NCI-H748 (cell line): ENCODE measurements around the gene ADCY1.

Experiments
- DNase-seq: peaks from one replicate; lab custom pipeline; 2025; ENCODE audit not compliant: unreplicated experiment; lab: John Stamatoyannopoulos, UW

Gene ADCY1

DNA sequence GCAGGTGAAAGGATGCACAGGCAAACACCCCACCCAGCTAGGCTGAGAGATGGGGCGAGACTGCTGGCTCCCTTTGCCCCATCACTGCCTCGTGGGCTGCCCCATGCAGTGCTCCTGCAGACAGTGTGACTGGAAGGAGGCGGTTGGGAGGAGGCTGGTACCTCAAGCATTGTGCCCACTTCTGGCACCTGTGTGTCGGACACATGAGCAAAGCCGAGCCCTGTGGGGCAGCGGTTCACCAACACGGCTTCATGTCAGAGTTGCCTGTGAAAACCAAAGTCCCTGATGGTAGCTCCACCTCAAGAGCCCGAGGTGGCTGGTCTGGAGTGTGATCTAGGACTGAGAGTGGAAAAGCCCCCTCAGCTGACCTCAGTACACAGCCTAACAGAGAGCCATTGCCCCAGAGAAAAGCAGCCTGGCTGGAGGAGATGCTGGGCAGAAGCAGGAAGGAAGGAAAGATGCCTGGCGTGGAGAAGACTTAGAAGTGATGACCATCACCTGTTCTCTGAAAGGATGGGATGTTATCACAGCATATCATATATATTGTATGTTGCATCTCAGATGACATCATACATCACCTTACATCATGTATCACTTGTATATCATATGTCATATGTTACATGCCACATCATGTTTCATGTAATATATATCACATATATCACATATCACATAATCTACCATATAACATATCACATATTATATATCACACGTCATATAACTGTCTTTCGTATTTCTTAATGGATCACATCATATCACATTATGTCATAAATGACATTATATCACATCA is 75.6 kb downstream of the ADCY1 start:
- DNase-seq, result no peak

DNA sequence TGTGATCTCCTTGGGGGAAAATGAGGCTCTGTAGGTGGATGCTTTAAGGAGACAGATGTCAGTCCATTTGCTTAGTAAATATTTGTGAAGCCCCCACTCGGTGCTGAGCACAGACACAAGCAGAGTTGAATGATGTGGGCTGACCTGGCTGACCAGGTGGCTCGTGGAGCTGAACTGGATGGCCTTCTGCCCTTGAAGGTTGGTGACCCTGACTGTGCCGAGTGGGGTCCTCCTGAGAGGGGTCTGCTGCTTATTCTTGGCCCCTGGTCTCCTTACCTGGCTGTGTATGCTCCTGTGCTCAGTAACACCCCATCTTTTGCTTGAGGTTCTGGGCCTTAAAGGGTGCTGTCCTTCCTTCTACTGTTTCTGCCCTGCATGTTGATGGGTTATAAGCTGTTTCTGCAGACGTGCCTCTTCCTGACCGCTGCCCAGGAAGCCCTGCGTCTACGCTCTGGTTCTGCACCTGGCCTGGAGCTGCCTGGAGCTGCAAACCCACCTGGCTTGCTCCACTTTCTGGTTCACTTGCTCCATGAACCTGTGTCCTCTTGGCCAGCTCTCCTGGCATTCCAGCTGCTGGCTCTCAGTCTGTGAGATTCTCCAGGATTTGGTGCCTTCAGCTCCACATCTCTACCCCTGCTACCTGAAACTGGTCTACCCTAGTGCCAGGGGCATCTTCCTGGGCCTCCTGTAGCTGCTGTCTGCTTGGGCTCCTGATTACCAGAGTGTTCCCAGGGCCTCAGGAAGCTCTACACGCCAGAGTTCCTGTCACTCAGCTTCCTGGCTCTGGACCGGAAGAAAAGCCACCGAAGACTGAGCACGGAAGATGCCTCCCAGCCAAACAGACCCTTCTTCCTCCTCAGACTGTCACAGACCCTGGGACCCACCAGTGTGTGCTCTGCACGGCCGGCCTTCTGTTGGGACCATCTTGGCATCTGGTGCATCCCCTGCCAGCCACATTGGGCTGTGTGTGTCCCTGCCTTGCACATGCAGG is 76.5 kb downstream of the ADCY1 start:
- no peak for DNase-seq

DNA sequence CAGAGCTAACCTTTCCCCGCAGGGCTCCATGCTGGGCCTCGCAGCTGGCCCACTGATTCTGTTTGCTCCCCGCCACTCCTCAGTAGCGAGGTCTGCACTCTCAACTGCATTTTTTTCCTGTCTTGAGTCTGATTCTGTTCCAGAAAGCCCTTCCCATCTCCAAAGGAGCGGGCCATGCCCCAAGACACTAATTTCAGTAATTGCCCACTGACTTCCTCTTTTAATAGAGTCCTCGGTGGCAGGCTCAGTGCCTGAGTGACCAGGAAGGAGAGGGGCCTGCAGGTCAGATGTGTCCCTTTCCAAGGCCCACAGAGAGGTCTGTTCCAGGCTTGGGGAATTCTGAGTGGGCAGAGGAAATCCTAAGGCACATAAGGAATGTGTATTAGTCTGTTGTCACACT is 77.4 kb downstream of the ADCY1 start:
- DNase-seq, result no peak

DNA sequence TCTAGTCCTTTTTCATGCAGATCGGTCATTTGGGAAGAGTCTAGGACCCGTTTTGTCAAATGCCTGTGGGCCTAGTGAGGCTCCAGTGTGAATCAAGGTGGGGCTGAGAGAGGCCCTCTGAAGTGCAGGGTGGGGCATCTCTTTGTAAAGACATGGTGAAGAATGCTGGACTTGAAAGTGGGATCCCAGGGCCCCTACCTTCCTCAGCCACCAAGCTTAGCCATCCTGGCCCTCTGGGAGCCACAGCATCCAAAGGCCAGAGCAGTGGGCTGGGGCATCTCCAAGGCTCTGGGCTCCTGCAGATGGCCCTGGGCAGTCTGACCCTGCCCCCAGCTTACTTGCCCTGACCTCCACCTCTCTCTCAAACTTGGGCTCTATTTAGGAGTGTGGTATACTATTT is 78.5 kb downstream of the ADCY1 start:
- no peak for DNase-seq

DNA sequence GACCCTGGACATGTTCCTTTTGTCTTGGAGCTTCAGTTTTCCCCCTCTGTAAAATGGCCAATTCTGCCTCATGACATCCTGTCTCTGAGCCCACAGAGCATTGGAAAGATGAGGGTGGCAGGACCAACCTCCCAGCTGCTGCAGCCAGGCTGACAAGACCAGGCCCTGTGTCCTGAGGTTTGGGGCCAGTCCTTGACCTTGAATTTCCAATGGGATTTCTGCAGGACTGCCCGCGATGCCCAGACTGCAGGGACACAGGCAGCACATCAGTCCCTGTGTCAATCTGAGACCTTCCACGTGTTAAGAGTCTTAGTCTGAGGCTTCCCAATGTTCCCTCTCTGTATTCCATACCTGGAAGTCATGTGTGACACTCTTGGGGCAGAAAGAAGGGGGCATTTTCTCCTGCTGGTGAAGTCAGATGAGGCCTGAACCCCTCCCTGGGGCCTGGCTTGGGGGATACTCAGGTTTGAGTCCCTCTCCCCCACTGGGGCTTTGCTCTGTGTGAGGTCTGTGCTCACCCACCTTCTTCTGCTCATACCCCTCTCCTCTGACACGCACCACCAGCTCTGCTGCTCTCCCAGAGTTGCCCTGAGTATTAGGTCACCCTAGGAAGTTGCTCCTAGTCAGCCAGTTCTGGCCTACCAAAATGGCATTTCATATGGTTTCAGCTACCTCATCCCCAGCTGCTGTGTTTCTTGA is 79.2 kb downstream of the ADCY1 start:
- no peak for DNase-seq

DNA sequence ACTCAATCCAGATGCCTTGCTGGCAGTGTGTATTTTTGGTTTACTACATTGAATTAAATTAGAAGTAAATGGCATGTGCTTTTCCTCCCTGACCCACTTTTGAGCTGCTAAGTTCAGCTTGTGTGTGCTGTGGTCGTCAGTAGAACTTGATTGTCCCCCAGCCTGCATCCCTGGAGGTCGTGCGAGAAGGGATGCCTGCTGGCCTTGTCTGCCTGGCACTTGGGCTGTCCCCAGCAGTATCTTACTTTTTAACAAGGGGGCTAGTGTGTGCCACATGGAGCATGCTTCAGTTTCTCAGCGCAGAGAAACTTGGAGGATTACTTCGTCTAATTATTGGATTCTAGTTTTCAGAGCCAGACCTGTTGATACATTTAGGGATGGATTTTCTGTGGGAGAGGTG is 80.2 kb downstream of the ADCY1 start:
- DNase-seq, result no peak

DNA sequence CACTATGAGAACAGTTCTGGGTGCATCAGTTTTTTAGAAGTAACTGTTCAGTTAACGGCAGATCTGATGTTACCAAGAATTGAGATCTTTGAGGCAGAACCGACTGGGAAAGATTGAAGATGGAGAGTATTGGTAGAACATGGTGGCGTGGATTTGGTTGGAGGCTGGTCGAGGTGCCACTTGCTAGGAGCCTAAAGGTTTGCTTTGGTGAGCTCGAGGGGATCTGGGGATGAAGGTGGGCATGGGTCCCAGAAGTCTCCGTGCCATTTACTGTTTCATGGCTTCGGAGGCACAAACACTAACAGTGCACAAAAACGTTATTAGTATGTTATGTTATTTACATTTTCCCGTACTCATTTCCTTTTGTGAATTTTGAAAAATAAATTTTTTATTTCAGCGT is 81.4 kb downstream of the ADCY1 start:
- DNase-seq, result no peak

DNA sequence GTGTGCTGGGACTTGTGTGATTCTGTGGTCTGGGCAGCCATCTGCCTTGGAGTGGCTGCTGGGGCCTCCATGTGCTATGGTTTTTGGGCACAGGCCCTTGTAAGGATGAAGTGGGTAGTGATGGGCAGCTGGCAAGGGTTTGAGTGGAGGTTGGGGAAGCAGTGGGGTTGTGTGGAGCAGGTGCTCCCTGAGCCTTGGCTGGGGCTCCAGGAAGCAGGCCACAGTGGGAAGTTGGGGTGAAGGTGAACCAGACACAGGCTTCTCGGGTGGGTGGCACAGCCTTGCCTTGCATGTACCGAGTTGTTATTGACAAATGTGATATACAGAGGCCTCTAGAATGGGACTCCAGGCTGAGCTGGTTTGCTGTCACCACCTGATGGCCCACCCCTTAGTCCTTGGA is 82.3 kb downstream of the ADCY1 start:
- no peak for DNase-seq

DNA sequence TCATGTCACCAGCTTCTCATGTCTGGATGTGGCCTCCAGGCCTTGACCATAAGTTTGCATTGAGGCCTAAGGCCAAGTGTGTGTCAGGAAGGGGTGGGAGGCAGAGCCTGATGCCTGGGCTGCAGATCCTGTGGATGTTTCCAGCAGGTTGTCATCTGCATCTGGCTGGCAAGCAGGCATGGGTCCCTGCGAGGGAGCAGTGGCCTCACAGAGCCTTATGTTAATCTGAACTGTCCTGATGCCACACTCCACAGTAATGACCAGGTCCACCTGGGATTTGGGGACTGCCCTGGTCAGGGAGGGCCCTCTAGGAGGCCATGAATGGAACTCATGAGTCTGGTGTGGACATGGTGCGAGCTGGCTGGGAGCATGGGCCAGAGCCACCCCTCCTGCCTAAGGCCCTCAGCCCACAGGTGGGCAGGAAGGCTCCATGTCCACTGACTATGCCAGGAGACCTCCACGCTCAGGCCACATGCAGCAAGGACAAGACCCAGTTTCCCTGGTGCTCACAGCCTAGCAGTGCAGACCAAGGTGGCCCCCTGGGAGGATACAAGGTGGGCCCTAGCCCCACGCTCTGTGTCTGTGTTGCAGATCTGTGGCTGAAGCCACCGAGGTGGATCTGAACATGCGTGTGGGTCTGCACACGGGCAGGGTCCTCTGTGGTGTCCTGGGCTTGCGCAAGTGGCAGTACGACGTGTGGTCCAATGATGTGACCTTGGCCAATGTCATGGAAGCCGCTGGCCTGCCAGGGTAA is 83.1 kb downstream of the ADCY1 start:
- no peak for DNase-seq

DNA sequence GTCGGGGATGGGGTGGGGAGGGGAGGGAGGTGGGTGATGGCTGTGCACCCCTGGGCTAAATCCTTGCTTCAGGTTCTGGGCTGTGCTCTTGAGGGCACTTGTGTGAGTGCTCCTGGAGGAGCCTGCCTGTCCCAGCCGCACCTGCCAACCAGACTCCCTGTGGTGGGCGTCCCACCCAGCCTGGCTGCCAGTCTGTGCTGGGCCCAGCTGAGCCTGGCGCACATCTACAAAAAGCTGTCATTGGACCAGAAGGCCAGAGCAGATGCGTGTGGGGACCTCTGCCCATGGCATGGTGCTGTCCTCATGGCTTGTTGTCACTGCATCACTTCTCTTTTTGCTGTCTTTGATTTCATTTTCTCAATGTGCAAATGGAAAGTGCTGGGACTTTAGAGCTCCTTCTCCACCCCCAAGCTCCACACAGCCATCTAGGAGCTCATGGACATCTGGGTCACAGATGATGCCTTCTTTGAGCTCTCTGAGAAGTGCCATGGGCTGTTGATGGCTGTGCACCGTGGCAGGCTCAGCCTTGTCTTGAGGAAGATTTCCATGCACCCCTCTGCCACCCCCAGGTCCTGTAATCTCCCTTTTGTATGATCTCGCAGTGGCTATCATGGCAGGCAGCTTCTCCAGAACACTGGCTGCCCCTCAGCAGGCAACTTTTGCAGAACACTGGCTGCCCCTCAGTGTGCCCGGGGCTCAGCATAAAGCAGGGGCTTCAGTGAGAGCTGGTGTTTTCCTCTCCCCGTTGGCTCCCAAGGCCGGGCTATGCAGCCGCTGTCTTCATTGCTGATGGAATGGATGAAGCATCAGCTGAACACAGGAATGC is 83.9 kb downstream of the ADCY1 start:
- DNase-seq, result no peak

DNA sequence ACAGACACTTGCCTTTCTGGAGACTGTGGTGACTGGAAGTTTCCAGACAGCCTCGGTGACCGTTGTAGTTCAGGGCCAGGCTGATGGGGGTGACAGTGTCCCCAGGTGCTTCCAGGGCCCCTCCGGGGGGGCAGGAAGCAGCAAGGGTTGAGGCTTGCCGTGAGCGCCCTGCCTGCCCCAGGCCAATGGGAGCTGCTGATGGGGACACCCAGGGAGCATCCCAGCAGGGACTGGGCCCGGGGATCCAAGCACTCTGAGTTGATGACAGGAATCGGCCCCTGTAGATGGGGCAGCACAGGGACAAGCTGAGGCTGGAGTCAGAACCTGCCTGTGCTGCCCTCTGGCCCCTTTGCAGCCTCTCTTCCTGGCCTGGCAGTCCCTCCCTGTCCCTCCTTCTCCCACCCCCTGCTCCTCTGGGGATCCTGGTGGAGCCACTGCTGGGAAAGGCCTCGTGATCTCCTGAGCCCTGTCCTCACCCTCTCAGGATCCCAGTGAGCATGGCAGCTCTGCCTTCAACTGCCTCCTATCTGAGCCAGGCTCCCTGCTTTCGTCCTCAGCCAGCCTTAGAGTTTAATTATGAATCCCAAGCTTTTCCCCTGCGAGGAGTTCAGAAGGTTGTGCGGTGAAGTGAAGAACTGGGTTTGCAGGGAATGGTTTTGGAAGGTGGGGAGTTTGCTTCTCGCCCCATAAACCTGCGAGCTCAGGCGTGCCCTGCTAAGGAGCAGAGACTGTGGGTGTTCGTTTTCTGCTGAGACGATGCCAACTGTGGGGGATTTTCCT is 84.7 kb downstream of the ADCY1 start:
- no peak for DNase-seq

DNA sequence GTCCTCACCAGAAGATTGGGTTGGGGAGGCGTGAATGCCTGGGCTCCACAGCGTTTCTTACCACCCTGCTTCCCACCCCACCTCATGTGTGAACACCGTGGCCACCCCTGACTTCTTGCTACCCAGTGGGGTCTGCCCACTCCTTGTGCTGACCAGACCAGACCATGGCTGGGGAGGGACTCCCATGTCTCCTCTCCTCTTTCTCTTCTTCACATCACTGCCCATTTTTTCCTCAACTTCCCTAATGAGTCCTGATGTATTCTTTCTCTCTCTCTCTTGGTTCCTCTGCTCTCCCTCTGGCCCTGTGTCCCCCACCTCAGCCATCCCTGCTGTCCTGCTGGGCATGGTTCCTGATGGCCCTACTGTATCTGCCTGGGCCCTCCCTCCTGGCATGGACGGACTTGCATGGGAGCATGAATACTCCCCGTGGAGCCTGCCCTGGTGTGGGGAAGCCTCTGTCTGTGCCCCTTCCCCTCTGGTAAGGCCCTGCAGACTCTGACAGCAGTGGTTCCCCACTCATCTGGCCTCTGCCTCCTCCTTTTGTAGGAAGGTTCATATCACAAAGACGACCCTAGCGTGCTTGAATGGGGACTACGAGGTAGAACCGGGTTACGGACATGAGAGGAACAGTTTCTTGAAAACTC is 85.5 kb downstream of the ADCY1 start:
- DNase-seq, result no peak

DNA sequence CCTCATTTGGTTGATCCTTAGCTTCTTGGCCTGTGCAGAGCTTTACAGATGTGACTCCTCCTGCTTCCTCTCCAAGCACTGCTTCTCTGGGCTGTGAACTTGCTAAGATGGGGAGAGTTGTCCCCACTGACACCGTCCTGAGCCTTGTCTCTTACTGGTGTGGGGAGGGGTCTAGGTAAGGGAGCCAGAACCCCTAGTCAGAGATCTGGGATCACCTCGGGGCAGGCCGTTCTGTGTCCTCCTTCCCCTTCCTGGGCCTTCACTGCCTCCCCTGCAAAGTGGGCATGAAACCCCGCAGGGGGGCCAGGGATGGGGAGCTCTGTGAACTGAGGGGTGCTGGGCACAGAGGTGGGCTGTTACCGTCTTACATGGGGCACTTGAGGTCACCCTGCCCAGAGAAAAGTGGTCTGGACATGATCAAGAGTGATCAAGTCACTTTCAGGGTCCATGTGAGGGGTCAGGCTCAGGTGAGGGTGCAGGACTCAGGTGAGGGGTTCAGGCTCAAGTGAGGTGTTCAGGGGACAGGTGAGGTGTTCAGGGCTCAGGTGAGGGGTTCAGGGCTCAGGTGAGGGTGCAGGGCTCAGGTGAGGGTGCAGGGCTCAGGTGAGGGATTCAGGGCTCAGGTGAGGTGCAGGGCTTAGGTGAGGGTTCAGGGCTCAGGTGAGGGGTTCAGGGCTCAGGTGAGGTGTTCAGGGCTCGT is 86.2 kb downstream of the ADCY1 start:
- DNase-seq, result no peak

DNA sequence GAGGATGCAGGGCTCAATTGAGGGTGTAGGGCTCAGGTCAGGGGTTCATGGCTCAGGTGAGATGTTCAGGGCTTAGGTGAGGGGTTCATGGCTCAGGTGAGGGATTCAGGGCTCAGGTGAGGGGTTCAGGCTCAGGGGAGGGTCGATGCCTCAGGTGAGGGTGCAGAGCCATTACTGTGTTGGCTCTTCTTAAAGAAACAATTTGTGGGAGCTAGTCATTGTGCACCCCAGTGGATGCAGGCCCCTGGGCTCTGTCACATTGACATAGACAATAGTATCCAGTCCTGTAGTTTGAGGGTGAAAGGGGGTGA is 86.7 kb downstream of the ADCY1 start:
- DNase-seq, result no peak

DNA sequence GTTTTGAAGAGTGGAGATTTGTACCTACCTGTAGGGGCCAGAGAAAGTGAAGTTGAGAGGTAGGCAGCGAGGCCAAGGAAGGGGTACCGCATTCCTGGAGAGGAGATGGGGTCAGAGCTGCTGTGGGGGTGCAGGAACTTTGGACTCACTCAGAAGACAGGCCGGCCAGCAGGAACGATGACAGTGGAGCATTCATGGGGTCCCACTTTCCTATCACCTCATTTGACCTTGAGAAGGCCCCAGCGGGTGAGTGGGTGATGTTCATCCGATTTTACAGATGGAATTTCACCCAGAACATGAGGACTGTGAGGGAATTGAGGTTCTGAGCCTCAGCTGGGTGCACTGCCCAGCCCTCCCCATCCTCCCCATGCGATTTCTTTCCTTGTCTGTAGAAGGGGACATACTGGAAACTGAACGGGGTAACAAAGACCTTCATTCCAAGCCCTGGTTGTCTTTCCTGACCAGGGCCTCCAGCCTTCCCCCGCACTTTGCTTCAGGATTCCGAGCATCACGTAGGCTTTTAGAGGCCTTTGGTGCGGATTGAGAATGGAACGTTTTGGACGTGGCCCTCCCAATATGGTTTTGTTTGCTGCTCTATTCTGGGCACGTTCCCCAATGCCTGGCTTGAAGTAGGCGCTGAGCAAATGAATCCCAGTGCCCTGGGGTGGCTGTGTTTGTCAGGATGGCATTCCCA is 87.3 kb downstream of the ADCY1 start:
- DNase-seq, result no peak

DNA sequence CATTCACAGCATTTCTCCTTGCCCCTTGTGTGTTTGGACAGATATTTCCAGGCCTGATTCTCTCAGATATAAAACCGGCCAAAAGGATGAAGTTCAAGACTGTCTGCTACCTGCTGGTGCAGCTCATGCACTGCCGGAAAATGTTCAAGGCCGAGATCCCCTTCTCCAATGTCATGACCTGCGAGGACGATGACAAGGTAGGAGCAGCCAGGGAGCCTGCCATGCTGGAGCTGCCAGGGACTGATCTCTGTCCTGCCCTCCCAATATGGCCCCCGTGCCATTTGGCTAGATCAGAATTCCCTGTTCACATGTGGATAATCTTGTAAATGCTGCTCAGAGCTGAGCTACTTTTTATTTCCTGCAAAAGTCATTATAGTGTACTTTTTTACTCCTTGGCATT is 87.8 kb downstream of the ADCY1 start:
- no peak for DNase-seq

DNA sequence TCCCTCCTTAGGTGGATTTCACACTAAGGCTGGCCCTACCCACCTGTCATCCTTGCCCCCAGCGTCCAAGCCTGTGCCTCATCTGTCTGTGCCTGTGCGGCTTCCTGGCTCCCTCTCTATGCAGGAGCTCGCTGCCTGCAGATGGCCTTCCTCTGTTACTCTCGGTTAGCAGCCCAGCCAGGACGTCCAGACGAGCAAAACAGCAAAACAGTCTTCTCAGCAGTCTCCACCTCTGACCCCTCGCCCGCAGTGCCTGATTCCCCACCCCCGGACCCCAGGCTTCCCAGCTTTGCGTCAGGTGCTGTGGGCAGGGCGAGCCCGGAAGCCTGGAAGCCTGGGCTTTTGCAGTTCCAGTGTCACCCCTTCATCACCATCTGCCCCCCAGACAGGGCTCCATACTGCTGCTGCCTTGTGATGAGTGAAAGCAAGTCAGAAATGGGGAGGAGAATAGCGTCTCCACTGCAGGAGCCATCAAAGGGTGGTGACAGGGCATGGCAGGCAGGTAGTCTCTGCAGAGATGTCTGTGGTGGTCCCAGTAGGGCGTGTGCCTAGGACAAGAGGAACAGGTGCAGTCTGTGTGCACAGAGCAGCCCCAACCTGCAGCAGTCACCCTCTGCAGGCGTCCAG is 88.5 kb downstream of the ADCY1 start:
- DNase-seq, result no peak
